Natural killer cell (primary cell): ENCODE data around the gene DACT3. TPM values are rescaled to one million over a fixed set of nuclear protein-coding genes. Genes with fewer than 3 reads are reported as not detected.

Experiments
- ATAC-seq, 3 donors: fragments of 150-1000 bp in 2 of 3; fragments of 200-7000 bp in 1 of 3; cut with Tn5 transposase; 1 replicate in 1 of 3; 2 replicates in 2 of 3; pipeline ENCODE4 v1.10.0; 2021; ENCODE audit warnings: mild to moderate bottlenecking in 2 of 3, moderate library complexity in 2 of 3
- DNase-seq, 2 donors: peaks; one replicate each; pipeline versions ENCODE4 v3.0.0 to v3.0.0-alpha.2; 2013 to 2021; ENCODE audit warnings: mixed read lengths in 1 of 2
- H3K27ac ChIP-seq: one replicate; pipeline ENCODE4 v1.5.1; 2013; ENCODE audit warnings: mild to moderate bottlenecking, low read length
- H3K27me3 ChIP-seq: one replicate; pipeline ENCODE4 v1.6.1; 2013; ENCODE audit warnings: low read length; ENCODE audit not compliant: control insufficient read depth, insufficient read depth
- H3K36me3 ChIP-seq: one replicate; pipeline ENCODE4 v1.6.1; 2013; ENCODE audit warnings: low read length; ENCODE audit not compliant: control insufficient read depth, insufficient read depth
- H3K4me1 ChIP-seq: one replicate; pipeline ENCODE4 v1.6.1; 2013; ENCODE audit warnings: low read length; ENCODE audit not compliant: control insufficient read depth, insufficient read depth
- H3K4me3 ChIP-seq: one replicate; pipeline ENCODE4 v1.5.1; 2013; ENCODE audit warnings: low read length
- H3K9me3 ChIP-seq: one replicate; pipeline ENCODE4 v1.6.1; 2013; ENCODE audit warnings: low read length; ENCODE audit not compliant: control insufficient read depth, insufficient read depth
- H3K27ac Mint-ChIP-seq, 2 donors: one replicate each; pipeline ENCODE4 v1.8.0; 2022; ENCODE audit warnings: mild to moderate bottlenecking in 2 of 2, mixed read lengths in 2 of 2, moderate library complexity in 1 of 2
- H3K27me3 Mint-ChIP-seq, 2 donors: one replicate each; pipeline ENCODE4 v1.8.0; 2022; ENCODE audit warnings: low read depth in 2 of 2, mixed read lengths in 2 of 2
- H3K36me3 Mint-ChIP-seq: one replicate; pipeline ENCODE4 v1.8.0; 2022; ENCODE audit warnings: mixed read lengths
- H3K4me1 Mint-ChIP-seq, 2 donors: one replicate each; pipeline ENCODE4 v1.8.0; 2022; ENCODE audit warnings: mixed read lengths in 2 of 2
- H3K4me3 Mint-ChIP-seq: one replicate; pipeline ENCODE4 v1.8.0; 2022; ENCODE audit warnings: mild to moderate bottlenecking, moderate library complexity, mixed read lengths
- H3K9me3 Mint-ChIP-seq, 2 donors: one replicate each; pipeline ENCODE4 v1.8.0; 2022; ENCODE audit warnings: mixed read lengths in 2 of 2
- CTCF ChIP-seq: fragments of 200-600 bp; IDR thresholded peaks from one replicate; pipeline ENCODE4 v1.8.0; 2022; ENCODE audit warnings: antibody characterized with exemption
- WGBS: methylation state at CpG from one replicate; pipeline ENCODE4 v1.1.7; 2013; ENCODE audit warnings: missing lambda C conversion rate; ENCODE audit not compliant: insufficient coverage; 5-methylcytosine and 5-hydroxymethylcytosine counted together
- intact Hi-C: fragments of 100-400 bp; cut with micrococcal nuclease; formaldehyde crosslinking; loops from one replicate; pipeline ENCODE4 v1.14.2; 2022
- total RNA-seq, 4 donors: library from RNA; stranded (reverse); fragments of 120-200 nt in 1 of 4; gene quantifications; one replicate each; pipeline versions ENCODE4 v1.2.3 to v1.2.4, GENCODE V29; 2013 to 2022

DACT3 gene
- total RNA-seq, 3 donors from 2014 or later (not counting 1 experiment from before 2014, with no cell fraction given): 0.14 to 0.20 TPM; not detected in 1

GRCh38 chr19:46696866-46697203 lies 35.9 kb upstream of the DACT3 start:
- no peak for TF ChIP-seq CTCF
- Mint-ChIP-seq H3K4me1 (peaks cover 0 to 5% of the 10 kb centered on the region in 2 donors), H3K27me3 (no peaks in the 10 kb centered on the region), H3K36me3 (peaks cover 14% of the 10 kb centered on the region), H3K27ac (no peak overlapping the region), H3K4me3 (no peak overlapping the region), H3K9me3 (no peaks in the 10 kb centered on the region)
- 97% methylated on average over 9 of the region's 9 CpGs for WGBS
- Histone ChIP-seq H3K4me3 (no peak overlapping the region), H3K9me3 (no peaks in the 10 kb centered on the region), H3K27ac (no peak overlapping the region), H3K36me3 (peaks cover 91% of the 10 kb centered on the region), H3K4me1 (no peaks in the 10 kb centered on the region), H3K27me3 (no peaks in the 10 kb centered on the region)
- DNase-seq (no peak), ATAC-seq (no peak)
- intact Hi-C loops: no loop called here

GRCh38 chr19:46696052-46696451 lies 35.1 kb upstream of the DACT3 start:
- intact Hi-C loops: no loop called here
- no peaks in the 10 kb centered on the region for H3K9me3 ChIP-seq
- DNase-seq: no peak
- H3K27ac Mint-ChIP-seq: no peak overlapping the region
- WGBS: 98% methylated on average over 8 of the region's 10 CpGs
- H3K4me3 ChIP-seq: no peak overlapping the region
- H3K27me3 Mint-ChIP-seq: no peaks in the 10 kb centered on the region
- no peaks in the 10 kb centered on the region for H3K27me3 ChIP-seq
- ATAC-seq: no peak
- H3K36me3 Mint-ChIP-seq: peaks cover 21% of the 10 kb centered on the region
- H3K4me3 Mint-ChIP-seq: no peak overlapping the region
- H3K36me3 ChIP-seq: peaks cover 91% of the 10 kb centered on the region
- no peaks in the 10 kb centered on the region for H3K9me3 Mint-ChIP-seq
- no peaks in the 10 kb centered on the region for H3K4me1 ChIP-seq
- peaks cover 0 to 5% of the 10 kb centered on the region in 2 donors for H3K4me1 Mint-ChIP-seq
- no peak for TF ChIP-seq CTCF
- H3K27ac ChIP-seq: no peak overlapping the region

- ATAC-seq: no peak
These were observed 32.8 kb upstream of the DACT3 start for GRCh38 chr19:46693760-46694159.

More at GRCh38 chr19:46693760-46694159, 32.8 kb upstream of the DACT3 start:
- intact Hi-C loops: no loop called here
- Histone ChIP-seq H3K36me3 (peaks cover 88% of the 10 kb centered on the region), H3K4me3 (no peak overlapping the region), H3K4me1 (no peaks in the 10 kb centered on the region), H3K9me3 (no peaks in the 10 kb centered on the region), H3K27ac (no peak overlapping the region), H3K27me3 (no peaks in the 10 kb centered on the region)
- no peak for TF ChIP-seq CTCF
- Mint-ChIP-seq H3K27me3 (no peaks in the 10 kb centered on the region), H3K27ac (no peak overlapping the region), H3K4me3 (no peak overlapping the region), H3K9me3 (no peaks in the 10 kb centered on the region), H3K4me1 (peaks cover 0 to 5% of the 10 kb centered on the region in 2 donors), H3K36me3 (peaks cover 30% of the 10 kb centered on the region)
- 97% methylated on average over 22 of the region's 22 CpGs for WGBS
- DNase-seq: no peak
